SK-N-SH (cell line): ENCODE data around the gene RAPGEF2. TPM values are rescaled to one million over a fixed set of nuclear protein-coding genes. Genes with fewer than 3 reads are reported as not detected.
A peak's percentile ranks its signal among the peaks of the same experiment; 100 is the strongest.

Experiments used
- CTCF ChIA-PET: fragments of 300-600, 350-600 bp; formaldehyde crosslinking; extraction: SDS; loops from one replicate; lab custom pipeline; 2021; lab: Yijun Ruan, JAX
- POLR2A ChIA-PET: fragments of 350-600 bp; sonication (Branson Sonifier 250); formaldehyde crosslinking; extraction: SDS; loops from one replicate; lab custom pipeline; 2020; ENCODE audit warnings: antibody characterized with exemption, inconsistent platforms; lab: Yijun Ruan, JAX
- DNase-seq: peaks from one replicate; pipeline ENCODE4 v3.0.0; 2012
- H2AFZ ChIP-seq: fragments of 200-600 bp; sonication (generic); 2 replicates; pipeline ENCODE4 v1.8.1; 2016; ENCODE audit warnings: antibody characterized with exemption, mild to moderate bottlenecking, low read depth
- H3F3A ChIP-seq: fragments of 200-600 bp; sonication (generic); replicated peaks from 2 replicates; pipeline ENCODE3; 2016; ENCODE audit warnings: antibody characterized with exemption, mild to moderate bottlenecking; ENCODE audit not compliant: insufficient read depth
- H3K27ac ChIP-seq, 2 experiments: fragments of 200-500 bp in 1 of 2; fragments of 200-600 bp in 1 of 2; sonication (Bioruptor generic) in 1 of 2; sonication (generic), shearing (Covaris generic) in 1 of 2; 2 replicates each; pipeline versions ENCODE4 v1.5.1 to v1.6.1; 2014 to 2016; ENCODE audit warnings: low read depth in 2 of 2, inconsistent platforms in 1 of 2, low read length in 1 of 2, mild to moderate bottlenecking in 1 of 2, mixed read lengths in 1 of 2
- H3K27me3 ChIP-seq: fragments of 200-600 bp; sonication (generic), shearing (Covaris generic); 2 replicates; pipeline ENCODE4 v1.6.1; 2016; ENCODE audit warnings: mixed run types; ENCODE audit not compliant: insufficient read depth
- H3K36me3 ChIP-seq, 2 experiments: fragments of 200-500 bp in 1 of 2; fragments of 200-600 bp in 1 of 2; sonication (Bioruptor generic) in 1 of 2; sonication (generic) in 1 of 2; replicated peaks in 1 of 2; 2 replicates each; pipeline versions ENCODE3 to v1.5.1; 2014 to 2016; ENCODE audit warnings: low read length in 1 of 2, mild to moderate bottlenecking in 1 of 2; ENCODE audit not compliant: insufficient read depth in 2 of 2, control insufficient read depth in 1 of 2
- H3K4me1 ChIP-seq, 2 experiments: fragments of 200-500 bp in 1 of 2; fragments of 200-600 bp in 1 of 2; sonication (Bioruptor generic) in 1 of 2; sonication (generic), shearing (Covaris generic) in 1 of 2; 2 replicates each; pipeline versions ENCODE4 v1.5.1 to v1.6.1; 2014 to 2016; ENCODE audit warnings: low read depth in 1 of 2, low read length in 1 of 2, mixed run types in 1 of 2; ENCODE audit not compliant: insufficient read depth in 2 of 2, control insufficient read depth in 1 of 2
- H3K4me2 ChIP-seq: fragments of 200-600 bp; sonication (generic), shearing (Covaris generic); 2 replicates; pipeline ENCODE4 v1.6.1; 2017; ENCODE audit warnings: mixed run types
- H3K4me3 ChIP-seq, 2 experiments: fragments of 200-500 bp in 1 of 2; fragments of 200-600 bp in 1 of 2; sonication (Bioruptor generic) in 1 of 2; sonication (generic), shearing (Covaris generic) in 1 of 2; 2 replicates each; pipeline versions ENCODE4 v1.5.1 to v1.8.1; 2014 to 2016; ENCODE audit warnings: low read depth in 2 of 2, inconsistent platforms in 1 of 2, low read length in 1 of 2, mild to moderate bottlenecking in 1 of 2, mixed read lengths in 1 of 2, moderate library complexity in 1 of 2
- H3K79me2 ChIP-seq: fragments of 200-600 bp; sonication (generic); 2 replicates; pipeline ENCODE4 v1.8.1; 2017; ENCODE audit warnings: mild to moderate bottlenecking; ENCODE audit not compliant: insufficient read depth
- H3K9ac ChIP-seq: fragments of 200-600 bp; sonication (generic); 2 replicates; pipeline ENCODE4 v1.6.1; 2017; ENCODE audit warnings: mixed run types
- H3K9me2 ChIP-seq: fragments of 200-600 bp; sonication (generic); 2 replicates; pipeline ENCODE4 v1.6.1; 2017; ENCODE audit warnings: mixed run types
- H3K9me3 ChIP-seq: fragments of 200-600 bp; sonication (generic); 2 replicates; pipeline ENCODE4 v1.6.1; 2017; ENCODE audit warnings: mixed run types, mild to moderate bottlenecking, moderate library complexity
- H4K20me1 ChIP-seq: fragments of 200-600 bp; sonication (generic); 2 replicates; pipeline ENCODE4 v1.6.1; 2017; ENCODE audit warnings: mild to moderate bottlenecking, mixed run types; ENCODE audit not compliant: insufficient read depth
- FOSL2 ChIP-seq: IDR thresholded peaks from 2 replicates; pipeline ENCODE4 v1.4.0; 2012; ENCODE audit warnings: low read depth, mild to moderate bottlenecking, moderate library complexity, borderline replicate concordance
- FOXJ3 ChIP-seq: sonication (generic); formaldehyde crosslinking; IDR thresholded peaks from 2 replicates; pipeline ENCODE4 v1.5.1; 2020; ENCODE audit warnings: mild to moderate bottlenecking, missing genetic modification reagents
- MXI1 ChIP-seq: IDR thresholded peaks from 2 replicates; pipeline ENCODE4 v1.6.1; 2012; ENCODE audit warnings: mild to moderate bottlenecking, low read depth, low read length, improper control_type of control experiment
- NFIC ChIP-seq: IDR thresholded peaks from 2 replicates; pipeline ENCODE4 v1.4.0; 2012; ENCODE audit warnings: borderline replicate concordance
- RAD21 ChIP-seq: IDR thresholded peaks from 2 replicates; pipeline ENCODE4 v1.6.1; 2012; ENCODE audit warnings: mild to moderate bottlenecking, low read length
- TCF12 ChIP-seq: IDR thresholded peaks from 2 replicates; pipeline ENCODE4 v1.4.0; 2012
- TEAD4 ChIP-seq: IDR thresholded peaks from 2 replicates; pipeline ENCODE4 v1.4.0; 2012; ENCODE audit warnings: mild to moderate bottlenecking, borderline replicate concordance; ENCODE audit not compliant: insufficient read depth
- WGBS: methylation state at CpG from one replicate; pipeline ENCODE4 v1.1.6; 2017; ENCODE audit warnings: low lambda C conversion rate; 5-methylcytosine and 5-hydroxymethylcytosine counted together
- polyA plus RNA-seq, 3 experiments: library from polyadenylated mRNA; depleted of rRNA; stranded (reverse); fragments of >200 nt; gene quantifications; 2 replicates each; pipeline ENCODE4 v1.2.3, GENCODE V29; 2012
- TF ChIP-seq, protein P1 (sequence below): fragments of 200-600 bp; sonication (generic); IDR thresholded peaks from 2 replicates; pipeline ENCODE4 v1.6.1; 2017; ENCODE audit warnings: antibody characterized with exemption, mild to moderate bottlenecking, moderate library complexity
- TF ChIP-seq, protein P2 (sequence below): IDR thresholded peaks from 2 replicates; pipeline ENCODE4 v1.4.0; 2012; ENCODE audit warnings: low read depth, borderline replicate concordance

Gene RAPGEF2
- polyA plus RNA-seq, 1 of the 3 experiments (the other 2 are of a cell fraction), result 19.2 TPM

DNA sequence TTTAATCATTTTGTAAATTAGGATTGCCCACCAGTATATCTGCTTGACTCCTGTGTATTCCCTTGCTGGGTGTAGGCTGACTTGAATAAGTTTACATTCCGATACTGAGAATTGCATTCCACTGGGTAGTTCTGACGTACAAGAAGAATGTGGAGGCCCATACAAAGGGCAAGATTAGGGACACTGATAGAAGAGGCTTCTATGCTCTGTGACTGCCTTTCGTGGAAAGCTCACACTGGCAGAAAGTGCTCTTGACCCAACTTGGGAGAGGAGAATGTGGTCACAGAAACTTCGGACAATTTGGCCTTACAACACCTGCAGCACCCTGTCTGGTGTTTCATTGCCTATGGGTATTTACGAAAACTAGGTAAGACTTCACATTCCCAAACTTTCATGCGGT is 126.3 kb downstream of the RAPGEF2 start:
- CTCF ChIA-PET, result no interaction called here
- peaks cover 4 to 16% of the 10 kb centered on the region in 2 experiments; a peak in 3 of 4 replicates for H3K4me1 ChIP-seq
- peaks cover 0 to 7% of the 10 kb centered on the region in 2 experiments for H3K36me3 ChIP-seq
- TF ChIP-seq NFIC (no peak), TCF12 (no peak), RAD21 (no peak), FOSL2 (no peak)
- TF ChIP-seq, protein P1, sequence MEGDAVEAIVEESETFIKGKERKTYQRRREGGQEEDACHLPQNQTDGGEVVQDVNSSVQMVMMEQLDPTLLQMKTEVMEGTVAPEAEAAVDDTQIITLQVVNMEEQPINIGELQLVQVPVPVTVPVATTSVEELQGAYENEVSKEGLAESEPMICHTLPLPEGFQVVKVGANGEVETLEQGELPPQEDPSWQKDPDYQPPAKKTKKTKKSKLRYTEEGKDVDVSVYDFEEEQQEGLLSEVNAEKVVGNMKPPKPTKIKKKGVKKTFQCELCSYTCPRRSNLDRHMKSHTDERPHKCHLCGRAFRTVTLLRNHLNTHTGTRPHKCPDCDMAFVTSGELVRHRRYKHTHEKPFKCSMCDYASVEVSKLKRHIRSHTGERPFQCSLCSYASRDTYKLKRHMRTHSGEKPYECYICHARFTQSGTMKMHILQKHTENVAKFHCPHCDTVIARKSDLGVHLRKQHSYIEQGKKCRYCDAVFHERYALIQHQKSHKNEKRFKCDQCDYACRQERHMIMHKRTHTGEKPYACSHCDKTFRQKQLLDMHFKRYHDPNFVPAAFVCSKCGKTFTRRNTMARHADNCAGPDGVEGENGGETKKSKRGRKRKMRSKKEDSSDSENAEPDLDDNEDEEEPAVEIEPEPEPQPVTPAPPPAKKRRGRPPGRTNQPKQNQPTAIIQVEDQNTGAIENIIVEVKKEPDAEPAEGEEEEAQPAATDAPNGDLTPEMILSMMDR, result no peak
- TF ChIP-seq, all 33 proteins: peak for 0
- no peak for DNase-seq
- POLR2A ChIA-PET, result no interaction called here
- peak overlapping the region; percentile 35; the same call in 1 of the 2 replicates for H3K9ac ChIP-seq
- no peak overlapping the region for H2AFZ ChIP-seq
- no peak overlapping the region; a peak in 1 of 4 replicates for H3K4me3 ChIP-seq
- H3F3A ChIP-seq, result peaks cover 6% of the 10 kb centered on the region
- H3K9me3 ChIP-seq, result no peaks in the 10 kb centered on the region
- no peaks in the 10 kb centered on the region for H3K9me2 ChIP-seq
- 74% methylated on average over 6 of the region's 6 CpGs for WGBS
- H3K4me2 ChIP-seq, result peak overlapping the region; percentile 52
- no peaks in the 10 kb centered on the region for H3K27me3 ChIP-seq
- H3K79me2 ChIP-seq, result peaks cover 78% of the 10 kb centered on the region
- H3K27ac ChIP-seq, result peak overlapping the region in 1 of 2 experiments; percentile 69; a peak in 2 of 4 replicates
- H4K20me1 ChIP-seq, result no peaks in the 10 kb centered on the region

DNA sequence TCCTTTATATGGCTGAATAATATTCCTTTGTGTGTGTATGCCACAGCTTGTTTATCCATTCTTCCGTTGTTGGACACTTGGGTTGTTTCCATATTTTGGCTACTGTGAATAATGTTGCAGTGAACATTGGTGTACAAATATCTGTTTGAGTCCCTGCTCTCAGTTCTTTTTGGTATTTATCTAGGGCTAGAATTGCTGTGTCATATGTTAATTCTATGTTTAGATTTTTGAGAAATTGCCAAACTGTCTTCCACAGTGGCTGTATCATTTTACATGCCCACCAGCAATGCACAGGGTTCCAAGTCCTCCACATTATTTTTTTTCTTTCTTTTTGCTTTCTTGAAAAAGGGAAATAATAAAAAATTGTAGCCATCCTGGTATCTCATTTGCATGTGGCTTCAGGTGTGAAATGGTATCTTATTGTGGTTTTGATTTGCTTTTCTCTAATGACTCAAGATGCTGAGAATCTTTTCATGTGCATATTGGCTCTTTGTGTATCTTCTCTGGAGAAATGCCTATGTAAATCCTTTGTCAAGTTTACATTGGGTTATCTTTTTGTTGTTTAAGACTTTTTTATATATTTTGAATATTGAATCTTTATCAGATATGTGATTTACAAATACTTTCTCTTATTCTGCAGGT is 129.7 kb downstream of the RAPGEF2 start:
- ChIA-PET POLR2A (no interaction called here), CTCF (interaction anchor here (1.1 kb wide), 1 partner anchor 30 kb away, joined by 4 read pairs; no protein-coding TSS in a partner anchor)
- TF ChIP-seq FOXJ3 (CRISPR knock-in tag) (no peak), NFIC (no peak), MXI1 (no peak), TEAD4 (no peak)
- TF ChIP-seq, protein P2, sequence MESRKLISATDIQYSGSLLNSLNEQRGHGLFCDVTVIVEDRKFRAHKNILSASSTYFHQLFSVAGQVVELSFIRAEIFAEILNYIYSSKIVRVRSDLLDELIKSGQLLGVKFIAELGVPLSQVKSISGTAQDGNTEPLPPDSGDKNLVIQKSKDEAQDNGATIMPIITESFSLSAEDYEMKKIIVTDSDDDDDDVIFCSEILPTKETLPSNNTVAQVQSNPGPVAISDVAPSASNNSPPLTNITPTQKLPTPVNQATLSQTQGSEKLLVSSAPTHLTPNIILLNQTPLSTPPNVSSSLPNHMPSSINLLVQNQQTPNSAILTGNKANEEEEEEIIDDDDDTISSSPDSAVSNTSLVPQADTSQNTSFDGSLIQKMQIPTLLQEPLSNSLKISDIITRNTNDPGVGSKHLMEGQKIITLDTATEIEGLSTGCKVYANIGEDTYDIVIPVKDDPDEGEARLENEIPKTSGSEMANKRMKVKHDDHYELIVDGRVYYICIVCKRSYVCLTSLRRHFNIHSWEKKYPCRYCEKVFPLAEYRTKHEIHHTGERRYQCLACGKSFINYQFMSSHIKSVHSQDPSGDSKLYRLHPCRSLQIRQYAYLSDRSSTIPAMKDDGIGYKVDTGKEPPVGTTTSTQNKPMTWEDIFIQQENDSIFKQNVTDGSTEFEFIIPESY, result no peak
- Histone ChIP-seq H3K4me2 (no peak overlapping the region), H3K79me2 (peaks cover 73% of the 10 kb centered on the region), H3K9me3 (no peaks in the 10 kb centered on the region), H3K9me2 (no peaks in the 10 kb centered on the region), H3K4me3 (no peak overlapping the region), H3K9ac (no peak overlapping the region), H3K4me1 (peaks cover 4 to 12% of the 10 kb centered on the region in 2 experiments; a peak in 3 of 4 replicates), H3K27ac (no peak overlapping the region), H3F3A (peaks cover 8% of the 10 kb centered on the region), H2AFZ (no peak overlapping the region), H3K27me3 (no peaks in the 10 kb centered on the region), H4K20me1 (no peaks in the 10 kb centered on the region), H3K36me3 (peaks cover 0 to 7% of the 10 kb centered on the region in 2 experiments)
- WGBS, result 96% methylated on average over 1 of the region's 1 CpG
- DNase-seq, result no peak
